IPS-20b (cell line): ENCODE measurements around the gene SDCBP2.

Experiments
- H3K27ac ChIP-seq: one replicate; pipeline ENCODE4 v1.5.1; 2013; ENCODE audit warnings: low read length
- H3K27me3 ChIP-seq: 2 replicates; pipeline ENCODE4 v1.6.1; 2013; ENCODE audit warnings: mild to moderate bottlenecking, low read length, inconsistent platforms; ENCODE audit not compliant: insufficient read depth
- H3K36me3 ChIP-seq: 2 replicates; pipeline ENCODE4 v1.6.1; 2013; ENCODE audit warnings: low read depth, mild to moderate bottlenecking, inconsistent platforms, low read length, moderate library complexity; ENCODE audit not compliant: insufficient read depth
- H3K4me1 ChIP-seq: 2 replicates; pipeline ENCODE4 v1.6.1; 2013; ENCODE audit warnings: mild to moderate bottlenecking, control low read depth, inconsistent platforms, low read length, moderate library complexity; ENCODE audit not compliant: insufficient read depth
- H3K4me3 ChIP-seq: 2 replicates; pipeline ENCODE4 v1.5.1; 2013; ENCODE audit warnings: mild to moderate bottlenecking, low read length, inconsistent platforms
- H3K9ac ChIP-seq: 2 replicates; pipeline ENCODE4 v1.6.1; 2013; ENCODE audit warnings: low read depth, mild to moderate bottlenecking, inconsistent platforms, low read length, moderate library complexity
- H3K9me3 ChIP-seq: 2 replicates; pipeline ENCODE4 v1.6.1; 2013; ENCODE audit warnings: mild to moderate bottlenecking, low read depth, low read length, inconsistent platforms; ENCODE audit not compliant: insufficient read depth

SDCBP2 gene

GRCh38 chr20:1317545-1318255 lies 11.2 kb downstream of the SDCBP2 start:
- H3K4me3 ChIP-seq, result no peak overlapping the region
- no peak overlapping the region for H3K9ac ChIP-seq
- H3K27me3 ChIP-seq, result peaks cover 14% of the 10 kb centered on the region
- no peaks in the 10 kb centered on the region for H3K4me1 ChIP-seq
- no peaks in the 10 kb centered on the region for H3K36me3 ChIP-seq
- no peaks in the 10 kb centered on the region for H3K9me3 ChIP-seq
- H3K27ac ChIP-seq, result no peak overlapping the region

GRCh38 chr20:1315804-1316203 lies 13.1 kb downstream of the SDCBP2 start:
- H3K4me1 ChIP-seq, result no peaks in the 10 kb centered on the region
- no peaks in the 10 kb centered on the region for H3K9me3 ChIP-seq
- no peak overlapping the region for H3K9ac ChIP-seq
- H3K27ac ChIP-seq, result no peak overlapping the region
- no peaks in the 10 kb centered on the region for H3K36me3 ChIP-seq
- no peak overlapping the region for H3K4me3 ChIP-seq
- peaks cover 21% of the 10 kb centered on the region for H3K27me3 ChIP-seq

- Histone ChIP-seq H3K4me1 (peaks cover 4% of the 10 kb centered on the region; the same call in 1 of the 2 replicates), H3K4me3 (peak overlapping the region; percentile 67; the same call in 1 of the 2 replicates), H3K36me3 (no peaks in the 10 kb centered on the region), H3K27ac (no peak overlapping the region), H3K9me3 (no peaks in the 10 kb centered on the region), H3K9ac (peak overlapping the region; percentile 46; the same call in 1 of the 2 replicates), H3K27me3 (peaks cover 20% of the 10 kb centered on the region)
These were observed 15.5 kb downstream of the SDCBP2 start for GRCh38 chr20:1313236-1313964.

- peak overlapping the region; percentile 67; the same call in 1 of the 2 replicates for H3K4me3 ChIP-seq
These were observed 16.1 kb downstream of the SDCBP2 start for GRCh38 chr20:1312904-1313235.

GRCh38 chr20:1312308-1312707 lies 16.6 kb downstream of the SDCBP2 start:
- Histone ChIP-seq H3K9ac (no peak overlapping the region), H3K36me3 (no peaks in the 10 kb centered on the region), H3K4me1 (peaks cover 4% of the 10 kb centered on the region; the same call in 1 of the 2 replicates), H3K9me3 (no peaks in the 10 kb centered on the region), H3K27ac (no peak overlapping the region), H3K27me3 (peaks cover 13% of the 10 kb centered on the region), H3K4me3 (no peak overlapping the region)

More at GRCh38 chr20:1312904-1313235, 16.1 kb downstream of the SDCBP2 start:
- Histone ChIP-seq H3K27me3 (peaks cover 14% of the 10 kb centered on the region), H3K27ac (no peak overlapping the region), H3K36me3 (no peaks in the 10 kb centered on the region), H3K9me3 (no peaks in the 10 kb centered on the region), H3K9ac (peak overlapping the region; percentile 46; the same call in 1 of the 2 replicates), H3K4me1 (peaks cover 4% of the 10 kb centered on the region; the same call in 1 of the 2 replicates)

- Histone ChIP-seq H3K9ac (no peak overlapping the region), H3K27ac (no peak overlapping the region), H3K4me1 (peaks cover 4% of the 10 kb centered on the region; the same call in 1 of the 2 replicates), H3K27me3 (peaks cover 13% of the 10 kb centered on the region), H3K4me3 (no peak overlapping the region), H3K36me3 (no peaks in the 10 kb centered on the region), H3K9me3 (no peaks in the 10 kb centered on the region)
These were observed 18.3 kb downstream of the SDCBP2 start for GRCh38 chr20:1310506-1311190.

- Histone ChIP-seq H3K36me3 (no peaks in the 10 kb centered on the region), H3K27ac (no peak overlapping the region), H3K27me3 (peaks cover 13% of the 10 kb centered on the region), H3K9me3 (no peaks in the 10 kb centered on the region), H3K4me1 (peaks cover 4% of the 10 kb centered on the region; the same call in 1 of the 2 replicates), H3K4me3 (no peak overlapping the region), H3K9ac (no peak overlapping the region)
These were observed 18.9 kb downstream of the SDCBP2 start for GRCh38 chr20:1310071-1310470.

GRCh38 chr20:1309439-1309847 lies 19.5 kb downstream of the SDCBP2 start:
- H3K36me3 ChIP-seq, result no peaks in the 10 kb centered on the region
- H3K4me3 ChIP-seq, result no peak overlapping the region
- H3K4me1 ChIP-seq, result peaks cover 4% of the 10 kb centered on the region; the same call in 1 of the 2 replicates
- H3K27ac ChIP-seq, result no peak overlapping the region
- H3K27me3 ChIP-seq, result peaks cover 13% of the 10 kb centered on the region
- H3K9me3 ChIP-seq, result no peaks in the 10 kb centered on the region
- H3K9ac ChIP-seq, result peak overlapping the region; percentile 58; the same call in 1 of the 2 replicates

GRCh38 chr20:1308702-1309095 lies 20.2 kb downstream of the SDCBP2 start:
- peak overlapping the region; percentile 58; the same call in 1 of the 2 replicates for H3K9ac ChIP-seq
- peaks cover 4% of the 10 kb centered on the region; the same call in 1 of the 2 replicates for H3K4me1 ChIP-seq

GRCh38 chr20:1308067-1308701 lies 20.8 kb downstream of the SDCBP2 start:
- no peak overlapping the region for H3K27ac ChIP-seq
- no peak overlapping the region for H3K4me3 ChIP-seq
- H3K36me3 ChIP-seq, result no peaks in the 10 kb centered on the region
- H3K4me1 ChIP-seq, result peaks cover 4% of the 10 kb centered on the region; the same call in 1 of the 2 replicates
- peaks cover 11% of the 10 kb centered on the region for H3K27me3 ChIP-seq
- no peaks in the 10 kb centered on the region for H3K9me3 ChIP-seq
- no peak overlapping the region for H3K9ac ChIP-seq

More at GRCh38 chr20:1308702-1309095, 20.2 kb downstream of the SDCBP2 start:
- no peak overlapping the region for H3K27ac ChIP-seq
- no peak overlapping the region for H3K4me3 ChIP-seq
- no peaks in the 10 kb centered on the region for H3K9me3 ChIP-seq
- H3K36me3 ChIP-seq, result no peaks in the 10 kb centered on the region
- peaks cover 13% of the 10 kb centered on the region for H3K27me3 ChIP-seq

GRCh38 chr20:1307571-1307971 lies 21.4 kb downstream of the SDCBP2 start:
- no peak overlapping the region for H3K27ac ChIP-seq
- peaks cover 4% of the 10 kb centered on the region; the same call in 1 of the 2 replicates for H3K4me1 ChIP-seq
- H3K36me3 ChIP-seq, result no peaks in the 10 kb centered on the region
- no peak overlapping the region for H3K9ac ChIP-seq
- H3K4me3 ChIP-seq, result no peak overlapping the region
- H3K27me3 ChIP-seq, result peaks cover 5% of the 10 kb centered on the region
- H3K9me3 ChIP-seq, result no peaks in the 10 kb centered on the region
